Calu3 (cell line): Measurements from ENCODE around the gene MTUS2. TPM values are rescaled to one million over a fixed set of nuclear protein-coding genes. Genes with fewer than 3 reads are reported as not detected.

Source experiments
- BruUV-seq: library from RNA; stranded (reverse); fragments of 400-500 nt; replicated peaks from 2 replicates; lab custom pipeline; 2021; lab: Mats Ljungman, UMichigan
- CTCF ChIA-PET: fragments of 300-600 bp; sonication (Branson Sonifier 250); formaldehyde crosslinking; loops from one replicate; lab custom pipeline; 2022; ENCODE audit warnings: antibody characterized with exemption; lab: Charles Lee
- DNase-seq: peaks from one replicate; pipeline ENCODE4 v3.0.0; 2022
- H3K27ac Mint-ChIP-seq: one replicate; pipeline ENCODE4 v1.8.0; 2022; ENCODE audit warnings: mixed read lengths; ENCODE audit not compliant: unreplicated experiment
- H3K27me3 Mint-ChIP-seq: one replicate; pipeline ENCODE4 v1.8.0; 2022; ENCODE audit warnings: mixed read lengths; ENCODE audit not compliant: unreplicated experiment
- H3K36me3 Mint-ChIP-seq: one replicate; pipeline ENCODE4 v1.8.0; 2022; ENCODE audit warnings: mild to moderate bottlenecking, moderate library complexity, mixed read lengths; ENCODE audit not compliant: insufficient read depth, unreplicated experiment
- H3K4me1 Mint-ChIP-seq: one replicate; pipeline ENCODE4 v1.8.0; 2022; ENCODE audit warnings: mild to moderate bottlenecking, low read depth, mixed read lengths; ENCODE audit not compliant: unreplicated experiment
- H3K4me3 Mint-ChIP-seq: one replicate; pipeline ENCODE4 v1.8.0; 2022; ENCODE audit warnings: mild to moderate bottlenecking, low read depth, moderate library complexity, mixed read lengths; ENCODE audit not compliant: unreplicated experiment
- H3K9me3 Mint-ChIP-seq: one replicate; pipeline ENCODE4 v1.8.0; 2022; ENCODE audit warnings: low read depth, mixed read lengths; ENCODE audit not compliant: unreplicated experiment
- CTCF ChIP-seq: fragments of 200-600 bp; IDR thresholded peaks from one replicate; pipeline ENCODE4 v1.8.0; 2022; ENCODE audit warnings: antibody characterized with exemption; ENCODE audit not compliant: unreplicated experiment
- intact Hi-C: fragments of 100-400 bp; cut with micrococcal nuclease; formaldehyde crosslinking; loops from one replicate; pipeline ENCODE4 v1.10.0; 2022; ENCODE audit not compliant: unreplicated experiment
- total RNA-seq: library from RNA; stranded (reverse); gene quantifications from 2 replicates; pipeline ENCODE4 v1.2.3, GENCODE V29; 2022

The MTUS2 gene
- total RNA-seq, 1 experiment from 2014 or later, result not detected

GRCh38 chr13:29239653-29240525, 419.8 kb downstream of the MTUS2 start:
- BruUV-seq, result no TSS peak
- CTCF ChIA-PET, result interaction anchor here (0.6 kb wide), 1 partner anchor 128 kb away, joined by 3 read pairs; no protein-coding TSS in a partner anchor
- intact Hi-C loops, result no loop called here

DNA sequence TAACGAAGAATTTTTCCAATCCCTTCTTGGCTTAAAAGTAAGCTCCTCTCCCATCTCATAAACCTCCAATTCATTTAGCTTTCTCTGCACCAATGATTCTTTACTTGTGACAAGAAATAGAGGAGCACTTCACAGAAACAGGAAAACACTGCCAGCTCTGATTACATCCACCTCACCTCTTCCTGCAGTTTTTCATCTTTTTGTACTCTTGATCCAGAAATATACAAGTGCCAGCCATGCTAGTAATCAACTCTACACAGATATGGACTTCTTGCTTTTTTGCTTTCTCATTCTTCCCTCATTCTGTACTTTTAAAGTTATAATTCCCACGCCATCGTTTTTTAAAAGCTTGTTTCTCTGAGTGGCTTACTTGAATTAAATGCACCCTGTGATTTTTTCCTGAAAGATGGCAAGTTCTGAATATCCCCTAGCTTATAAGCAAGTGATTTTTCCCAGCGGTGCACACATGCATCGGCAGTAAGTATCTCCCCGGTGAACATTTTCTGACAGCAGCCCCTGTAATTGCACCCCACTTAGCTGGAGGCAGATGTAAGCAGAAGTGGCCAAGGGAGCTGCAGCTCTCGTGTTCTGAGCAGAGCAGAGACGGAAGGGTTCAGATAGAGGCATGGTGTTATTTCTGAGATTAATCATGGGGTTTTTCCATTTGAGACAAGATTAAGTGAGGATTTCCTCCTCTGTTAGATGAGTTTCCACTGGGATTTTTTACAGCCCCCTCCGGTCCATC, 434.7 kb downstream of the MTUS2 start:
- no TSS peak for BruUV-seq
- no peak overlapping the region for H3K4me3 Mint-ChIP-seq
- intact Hi-C loops, result no loop called here
- no peak for TF ChIP-seq CTCF
- H3K4me1 Mint-ChIP-seq, result no peaks in the 10 kb centered on the region
- peaks cover 13% of the 10 kb centered on the region for H3K9me3 Mint-ChIP-seq
- CTCF ChIA-PET, result no interaction called here
- no peaks in the 10 kb centered on the region for H3K36me3 Mint-ChIP-seq
- H3K27me3 Mint-ChIP-seq, result no peaks in the 10 kb centered on the region
- no peak for DNase-seq
- H3K27ac Mint-ChIP-seq, result no peak overlapping the region

More at GRCh38 chr13:29239653-29240525, 419.8 kb downstream of the MTUS2 start:
- Mint-ChIP-seq H3K36me3 (peaks cover 7% of the 10 kb centered on the region), H3K9me3 (peaks cover 15% of the 10 kb centered on the region), H3K27me3 (no peaks in the 10 kb centered on the region), H3K4me1 (no peaks in the 10 kb centered on the region), H3K27ac (no peak overlapping the region), H3K4me3 (no peak overlapping the region)
- TF ChIP-seq CTCF, result no peak
- no peak for DNase-seq

- Mint-ChIP-seq H3K27me3 (no peaks in the 10 kb centered on the region), H3K4me3 (no peak overlapping the region), H3K4me1 (no peaks in the 10 kb centered on the region), H3K27ac (no peak overlapping the region), H3K9me3 (peaks cover 13% of the 10 kb centered on the region), H3K36me3 (no peaks in the 10 kb centered on the region)
- no peak for TF ChIP-seq CTCF
- DNase-seq, result no peak
- BruUV-seq, result no TSS peak
- intact Hi-C loops, result no loop called here
- CTCF ChIA-PET, result no interaction called here
Observed at GRCh38 chr13:29255567-29255966, 435.4 kb downstream of the MTUS2 start.

DNA sequence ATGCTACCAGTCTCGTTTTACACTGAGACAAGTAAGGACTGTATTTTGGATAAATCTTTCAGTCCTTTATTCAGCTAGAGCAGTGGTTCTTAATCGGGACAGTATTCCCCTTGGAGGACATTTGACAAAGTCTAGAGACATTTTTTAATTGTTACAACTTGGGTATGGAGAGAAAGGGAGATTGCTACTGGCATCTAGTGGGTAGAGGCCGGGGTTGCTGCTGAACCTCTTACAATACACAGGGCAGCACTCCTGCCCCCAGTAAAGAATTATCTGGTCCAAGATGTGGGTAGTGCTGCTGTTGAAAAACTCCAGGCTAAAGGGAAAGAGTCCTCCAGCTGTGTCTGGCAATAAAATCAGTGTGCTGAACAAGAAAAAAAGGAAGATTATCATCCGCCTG, 440.5 kb downstream of the MTUS2 start:
- Mint-ChIP-seq H3K9me3 (peaks cover 13% of the 10 kb centered on the region), H3K36me3 (no peaks in the 10 kb centered on the region), H3K4me3 (no peak overlapping the region), H3K27me3 (peaks cover 4% of the 10 kb centered on the region), H3K27ac (no peak overlapping the region), H3K4me1 (no peaks in the 10 kb centered on the region)
- intact Hi-C loops, result no loop called here
- BruUV-seq, result no TSS peak
- TF ChIP-seq CTCF, result no peak
- CTCF ChIA-PET, result no interaction called here
- no peak for DNase-seq
